IMR-90 (cell line): ENCODE results near the gene SRSF7. TPM values are rescaled to one million over a fixed set of nuclear protein-coding genes. Genes with fewer than 3 reads are reported as not detected.

Experiments used
- ATAC-seq: fragments of 200-7000 bp; cut with Tn5 transposase; 2 replicates; pipeline ENCODE4 v1.9.1; 2020; ENCODE audit warnings: low read depth, mild to moderate bottlenecking, moderate library complexity
- BruUV-seq: library from RNA; stranded (reverse); fragments of 400-500 nt; replicated peaks from 2 replicates; lab custom pipeline; 2021; lab: Mats Ljungman, UMichigan
- CTCF ChIA-PET: fragments of 300-600 bp; formaldehyde crosslinking; extraction: SDS; loops from one replicate; lab custom pipeline; 2021; ENCODE audit warnings: antibody characterized with exemption; lab: Yijun Ruan, JAX
- POLR2A ChIA-PET: fragments of 300-600 bp; sonication (Branson Sonifier 250); formaldehyde crosslinking; loops from one replicate; lab custom pipeline; 2022; ENCODE audit warnings: antibody characterized with exemption; ENCODE audit not compliant: unreplicated experiment; lab: Charles Lee
- DNase-seq: peaks from one replicate; pipeline ENCODE4 v3.0.0; 2013
- H2AFZ ChIP-seq: replicated peaks from 2 replicates; pipeline ENCODE3; 2013; ENCODE audit warnings: low read length, mild to moderate bottlenecking; ENCODE audit not compliant: poor library complexity
- H2AK5ac ChIP-seq: 2 replicates; pipeline ENCODE4 v1.6.1; 2013; ENCODE audit warnings: low read depth, low read length, inconsistent platforms
- H2AK9ac ChIP-seq: replicated peaks from 2 replicates; pipeline ENCODE3; 2013; ENCODE audit warnings: mild to moderate bottlenecking, low read depth, low read length, moderate library complexity; ENCODE audit not compliant: poor library complexity
- H2BK120ac ChIP-seq: 2 replicates; pipeline ENCODE4 v1.6.1; 2013; ENCODE audit warnings: low read depth, low read length, inconsistent platforms
- H2BK15ac ChIP-seq: 3 replicates; pipeline ENCODE4 v1.6.1; 2013; ENCODE audit warnings: low read depth, low read length, inconsistent platforms
- H2BK20ac ChIP-seq: 2 replicates; pipeline ENCODE4 v1.6.1; 2013; ENCODE audit warnings: low read depth, mild to moderate bottlenecking, inconsistent platforms, low read length, moderate library complexity
- H2BK5ac ChIP-seq: 2 replicates; pipeline ENCODE4 v1.6.1; 2013; ENCODE audit warnings: mild to moderate bottlenecking, low read depth, low read length, inconsistent platforms; ENCODE audit not compliant: poor library complexity, severe bottlenecking
- H3K14ac ChIP-seq: replicated peaks from 2 replicates; pipeline ENCODE4 v1.6.1; 2013; ENCODE audit warnings: low read depth, low read length, inconsistent platforms
- H3K18ac ChIP-seq: 2 replicates; pipeline ENCODE4 v1.6.1; 2013; ENCODE audit warnings: low read depth, low read length, control low read depth
- H3K23ac ChIP-seq: 2 replicates; pipeline ENCODE4 v1.6.1; 2013; ENCODE audit warnings: low read depth, low read length, inconsistent platforms
- H3K27ac ChIP-seq: 2 replicates; pipeline ENCODE4 v1.5.1; 2013; ENCODE audit warnings: mild to moderate bottlenecking, control low read depth, low read length; ENCODE audit not compliant: insufficient read depth
- H3K27me3 ChIP-seq: 2 replicates; pipeline ENCODE4 v1.6.1; 2013; ENCODE audit warnings: low read length; ENCODE audit not compliant: control insufficient read depth, insufficient read depth
- H3K36me3 ChIP-seq: 2 replicates; pipeline ENCODE4 v1.6.1; 2013; ENCODE audit warnings: low read length, mixed read lengths; ENCODE audit not compliant: control insufficient read depth, insufficient read depth
- H3K4ac ChIP-seq: 2 replicates; pipeline ENCODE4 v1.6.1; 2013; ENCODE audit warnings: low read depth, low read length, inconsistent platforms
- H3K4me1 ChIP-seq: 2 replicates; pipeline ENCODE4 v1.6.1; 2013; ENCODE audit warnings: low read length, mixed read lengths; ENCODE audit not compliant: control insufficient read depth, insufficient read depth
- H3K4me2 ChIP-seq: 2 replicates; pipeline ENCODE4 v1.6.1; 2013; ENCODE audit warnings: low read depth, mild to moderate bottlenecking, control low read depth, low read length, moderate library complexity
- H3K4me3 ChIP-seq: 2 replicates; pipeline ENCODE4 v1.5.1; 2013; ENCODE audit warnings: low read depth, mild to moderate bottlenecking, control low read depth, low read length, moderate library complexity; ENCODE audit not compliant: insufficient read depth
- H3K56ac ChIP-seq: 2 replicates; pipeline ENCODE4 v1.6.1; 2013; ENCODE audit warnings: low read length, inconsistent platforms; ENCODE audit not compliant: insufficient read depth; ENCODE audit errors: extremely low read depth
- H3K79me1 ChIP-seq, 2 experiments: 2 replicates each; pipeline ENCODE4 v1.6.1; 2013; ENCODE audit warnings: low read length in 2 of 2, inconsistent platforms in 1 of 2, low read depth in 1 of 2
- H3K9ac ChIP-seq: 2 replicates; pipeline ENCODE4 v1.6.1; 2013; ENCODE audit warnings: low read depth, low read length, control low read depth
- H3K9me1 ChIP-seq: 2 replicates; pipeline ENCODE4 v1.6.1; 2013; ENCODE audit warnings: low read length, inconsistent platforms; ENCODE audit not compliant: insufficient read depth
- H3K9me3 ChIP-seq: 2 replicates; pipeline ENCODE4 v1.6.1; 2013; ENCODE audit warnings: low read length; ENCODE audit not compliant: control insufficient read depth, insufficient read depth
- H4K20me1 ChIP-seq: 2 replicates; pipeline ENCODE4 v1.6.1; 2013; ENCODE audit warnings: low read length, inconsistent platforms; ENCODE audit not compliant: insufficient read depth
- H4K5ac ChIP-seq: 2 replicates; pipeline ENCODE4 v1.6.1; 2013; ENCODE audit warnings: mild to moderate bottlenecking, low read depth, low read length, control low read depth
- H4K8ac ChIP-seq, 2 experiments: 2 replicates each; pipeline ENCODE4 v1.6.1; 2013; ENCODE audit warnings: low read depth in 2 of 2, low read length in 2 of 2, control low read depth in 1 of 2, inconsistent platforms in 1 of 2
- H4K91ac ChIP-seq: 2 replicates; pipeline ENCODE4 v1.6.1; 2013; ENCODE audit warnings: low read depth, low read length, inconsistent platforms; ENCODE audit not compliant: insufficient read depth
- BHLHE40 ChIP-seq: fragments of 150-350 bp; IDR thresholded peaks from 2 replicates; pipeline ENCODE4 v1.6.1; 2016; ENCODE audit warnings: mild to moderate bottlenecking, low read depth, low read length
- CEBPB ChIP-seq: IDR thresholded peaks from 2 replicates; pipeline ENCODE4 v1.6.1; 2012; ENCODE audit warnings: low read depth, low read length, improper control_type of control experiment
- CHD1 ChIP-seq: IDR thresholded peaks from 2 replicates; pipeline ENCODE4 v1.6.1; 2012; ENCODE audit warnings: low read depth, low read length, improper control_type of control experiment
- CTCF ChIP-seq: conservative IDR thresholded peaks from 2 replicates; pipeline ENCODE4 v1.5.1; 2012; ENCODE audit warnings: mild to moderate bottlenecking, low read depth, low read length, improper control_type of control experiment
- FOS ChIP-seq: fragments of 150-350 bp; IDR thresholded peaks from 2 replicates; pipeline ENCODE4 v1.6.1; 2016; ENCODE audit warnings: low read depth, low read length
- MAFK ChIP-seq: IDR thresholded peaks from 2 replicates; pipeline ENCODE4 v1.6.1; 2012; ENCODE audit warnings: low read depth, low read length, improper control_type of control experiment
- MAZ ChIP-seq: IDR thresholded peaks from 2 replicates; pipeline ENCODE4 v1.6.1; 2012; ENCODE audit warnings: low read depth, mild to moderate bottlenecking, low read length, improper control_type of control experiment, moderate library complexity, borderline replicate concordance
- NFE2L2 ChIP-seq: fragments of 150-350 bp; IDR thresholded peaks from 2 replicates; pipeline ENCODE4 v1.6.1; 2016; ENCODE audit warnings: low read depth, mild to moderate bottlenecking, low read length
- RCOR1 ChIP-seq: IDR thresholded peaks from 2 replicates; pipeline ENCODE4 v1.6.1; 2012; ENCODE audit warnings: mild to moderate bottlenecking, low read length, improper control_type of control experiment; ENCODE audit not compliant: insufficient replicate concordance
- RFX5 ChIP-seq: IDR thresholded peaks from 2 replicates; pipeline ENCODE4 v1.8.0; 2012; ENCODE audit warnings: low read depth, mild to moderate bottlenecking, low read length, moderate library complexity
- SMC3 ChIP-seq: fragments of 150-350 bp; IDR thresholded peaks from 2 replicates; pipeline ENCODE4 v1.6.1; 2016; ENCODE audit warnings: low read depth, mild to moderate bottlenecking, antibody characterized with exemption, low read length, moderate library complexity
- WGBS, 2 experiments: methylation state at CpG; one replicate each; pipeline versions ENCODE4 v1.1.5 to v1.1.7; 2013; ENCODE audit warnings: missing lambda C conversion rate in 2 of 2; ENCODE audit not compliant: insufficient read length in 1 of 2; ENCODE audit errors: extremely low coverage in 2 of 2; 5-methylcytosine and 5-hydroxymethylcytosine counted together
- dilution Hi-C: fragments of 300-500 bp; cut with HindIII; formaldehyde crosslinking; loops from one replicate; pipeline ENCODE4 v1.14.3; 2018; ENCODE audit warnings: low sequenced_read_pairs; ENCODE audit not compliant: unreplicated experiment
- in situ Hi-C: fragments of 300-500 bp; cut with MboI; formaldehyde crosslinking; loops from 3 replicates; pipeline ENCODE4 v1.14.3; 2019; ENCODE audit warnings: low sequenced_read_pairs, inconsistent platforms, mixed read lengths
- intact Hi-C: fragments of 100-400 bp; cut with micrococcal nuclease; formaldehyde crosslinking; loops from 2 replicates; pipeline ENCODE4 v1.10.0; 2022
- polyA plus RNA-seq, 3 experiments: library from polyadenylated mRNA; depleted of rRNA; stranded (reverse); fragments of >200 nt; gene quantifications; 2 replicates each; pipeline ENCODE4 v1.2.3, GENCODE V29; 2012; ENCODE audit warnings: low replicate concordance in 1 of 3
- total RNA-seq: library from RNA; depleted of rRNA; stranded (reverse); fragments of >200 nt; gene quantifications from 2 replicates; pipeline ENCODE4 v1.2.3, GENCODE V29; 2012
- TF ChIP-seq, protein P1 (sequence below): fragments of 150-350 bp; IDR thresholded peaks from 2 replicates; pipeline ENCODE4 v1.6.1; 2016; ENCODE audit warnings: low read depth, mild to moderate bottlenecking, low read length, moderate library complexity, borderline replicate concordance
- TF ChIP-seq, protein P2 (sequence below): fragments of 150-350 bp; IDR thresholded peaks from 2 replicates; pipeline ENCODE4 v1.6.1; 2017; ENCODE audit warnings: mild to moderate bottlenecking, antibody characterized with exemption, low read length, low read depth

SRSF7 gene
- total and polyA plus RNA-seq, 2 of the 4 experiments (the other 2 are of a cell fraction) = 148 to 191 TPM

GRCh38 chr2:38751596-38752410 is 642 bp upstream of the SRSF7 start:
- Histone ChIP-seq H4K91ac (peak overlapping the region; percentile 82), H3K79me1 (peaks cover 13 to 37% of the 10 kb centered on the region in 2 experiments), H4K5ac (peak overlapping the region; percentile 85), H3K9me1 (no peaks in the 10 kb centered on the region), H2BK20ac (no peak overlapping the region), H3K4me2 (peak overlapping the region; percentile 85), H3K56ac (peak overlapping the region; percentile 57), H4K8ac (peak overlapping the region; percentile 78 to 95), H3K23ac (peak overlapping the region; percentile 59), H3K4me1 (peaks cover 3% of the 10 kb centered on the region; the same call in 1 of the 2 replicates), H3K18ac (peak overlapping the region; percentile 59), H2BK5ac (peak overlapping the region; percentile 88), H2AK5ac (peak overlapping the region; percentile 54), H2BK15ac (peak overlapping the region; percentile 22; the same call in 1 of the 3 replicates), H4K20me1 (peaks cover 39% of the 10 kb centered on the region), H3K4ac (peak overlapping the region; percentile 89), H3K14ac (peak overlapping the region; percentile 78), H3K4me3 (peak overlapping the region; percentile 52), H3K9me3 (no peaks in the 10 kb centered on the region), H2AK9ac (peak overlapping the region; percentile 99), H3K27ac (peak overlapping the region; percentile 86), H3K36me3 (peaks cover 20% of the 10 kb centered on the region), H2BK120ac (peak overlapping the region; percentile 66), H3K27me3 (no peaks in the 10 kb centered on the region), H2AFZ (peak overlapping the region; percentile 98), H3K9ac (peak overlapping the region; percentile 85)
- dilution Hi-C loops (no loop called here), intact Hi-C loops (loop anchor here (1.0 to 2.0 kb wide), 2 partner anchors 27 to 83 kb away; partner anchors contain the start of gene GEMIN6), in situ Hi-C loops (no loop called here)
- WGBS, 2 experiments = 17% methylated on average over 10 of the region's 18 CpGs; no CpG with 5 or more reads in 1 of the 2 experiments
- no TSS peak for BruUV-seq
- POLR2A ChIA-PET = interaction anchor here (0.5 to 1.1 kb wide), 28 partner anchors 14 to 1316 kb away, joined by 3 to 8 read pairs (median 4); partner anchors contain the start of gene GALM
- CTCF ChIA-PET = interaction anchor here (0.6 kb wide), 1 partner anchor 135 kb away, joined by 3 read pairs; no protein-coding TSS in a partner anchor
- DNase-seq = peak; percentile 29
- peak; percentile 9 for ATAC-seq
- TF ChIP-seq, protein P1, sequence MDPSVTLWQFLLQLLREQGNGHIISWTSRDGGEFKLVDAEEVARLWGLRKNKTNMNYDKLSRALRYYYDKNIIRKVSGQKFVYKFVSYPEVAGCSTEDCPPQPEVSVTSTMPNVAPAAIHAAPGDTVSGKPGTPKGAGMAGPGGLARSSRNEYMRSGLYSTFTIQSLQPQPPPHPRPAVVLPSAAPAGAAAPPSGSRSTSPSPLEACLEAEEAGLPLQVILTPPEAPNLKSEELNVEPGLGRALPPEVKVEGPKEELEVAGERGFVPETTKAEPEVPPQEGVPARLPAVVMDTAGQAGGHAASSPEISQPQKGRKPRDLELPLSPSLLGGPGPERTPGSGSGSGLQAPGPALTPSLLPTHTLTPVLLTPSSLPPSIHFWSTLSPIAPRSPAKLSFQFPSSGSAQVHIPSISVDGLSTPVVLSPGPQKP = no peak
- TF ChIP-seq RFX5 = no peak
- no peak for TF ChIP-seq BHLHE40
- no peak for TF ChIP-seq CHD1
- TF ChIP-seq RCOR1 = no peak
- TF ChIP-seq, protein P2, sequence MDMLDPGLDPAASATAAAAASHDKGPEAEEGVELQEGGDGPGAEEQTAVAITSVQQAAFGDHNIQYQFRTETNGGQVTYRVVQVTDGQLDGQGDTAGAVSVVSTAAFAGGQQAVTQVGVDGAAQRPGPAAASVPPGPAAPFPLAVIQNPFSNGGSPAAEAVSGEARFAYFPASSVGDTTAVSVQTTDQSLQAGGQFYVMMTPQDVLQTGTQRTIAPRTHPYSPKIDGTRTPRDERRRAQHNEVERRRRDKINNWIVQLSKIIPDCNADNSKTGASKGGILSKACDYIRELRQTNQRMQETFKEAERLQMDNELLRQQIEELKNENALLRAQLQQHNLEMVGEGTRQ = no peak; the same call in 1 of the 2 replicates
- TF ChIP-seq CEBPB = no peak
- TF ChIP-seq FOS = no peak
- TF ChIP-seq SMC3 = no peak
- TF ChIP-seq NFE2L2 = no peak
- no peak for TF ChIP-seq CTCF
- no peak for TF ChIP-seq MAFK
- TF ChIP-seq MAZ = no peak
